HG03175 (cell line): ENCODE measurements around the gene BFAR.
"Not testable (repeated sequence)": the region's sequence is repeated elsewhere in the genome, so short reads cannot be mapped to it uniquely, and the experiment has no call there.

Source experiments
- ATAC-seq: cut with Tn5 transposase; IDR thresholded peaks from one replicate; pipeline ENCODE4 v1.9.1; 2021; ENCODE audit warnings: mild to moderate bottlenecking, moderate library complexity; ENCODE audit not compliant: unreplicated experiment

Gene BFAR

GRCh38 chr16:14635395-14636165 is 2.8 kb downstream of the BFAR start:
- ATAC-seq: no peak

GRCh38 chr16:14636179-14636950 is 3.6 kb downstream of the BFAR start:
- ATAC-seq: not testable (repeated sequence)

- ATAC-seq: not testable (repeated sequence)
Measured at GRCh38 chr16:14636951-14637240, 4.1 kb downstream of the BFAR start.

GRCh38 chr16:14640538-14640937 is 7.8 kb downstream of the BFAR start:
- no peak for ATAC-seq

- no peak for ATAC-seq
Measured at GRCh38 chr16:14641206-14641605, 8.5 kb downstream of the BFAR start.

GRCh38 chr16:14641926-14642325 is 9.2 kb downstream of the BFAR start:
- ATAC-seq: no peak

GRCh38 chr16:14649816-14650215 is 17.1 kb downstream of the BFAR start:
- no peak for ATAC-seq

GRCh38 chr16:14650629-14651028 is 17.9 kb downstream of the BFAR start:
- ATAC-seq: no peak

- no peak for ATAC-seq
Measured at GRCh38 chr16:14652726-14653125, 20.0 kb downstream of the BFAR start.

- ATAC-seq: no peak
Measured at GRCh38 chr16:14658063-14658462, 25.3 kb downstream of the BFAR start.

- ATAC-seq: no peak
Measured at GRCh38 chr16:14667347-14668266, 34.9 kb downstream of the BFAR start.

- no peak for ATAC-seq
Measured at GRCh38 chr16:14668556-14669223, 35.9 kb downstream of the BFAR start.

GRCh38 chr16:14669776-14670175 is 37.0 kb downstream of the BFAR start:
- ATAC-seq: no peak

- peak; percentile 69 for ATAC-seq
Measured at GRCh38 chr16:14672403-14672971, 39.7 kb downstream of the BFAR start.

GRCh38 chr16:14676633-14677032 is 43.9 kb downstream of the BFAR start:
- no peak for ATAC-seq

- no peak for ATAC-seq
Measured at GRCh38 chr16:14677627-14678026, 44.9 kb downstream of the BFAR start.

GRCh38 chr16:14678748-14679497 is 46.2 kb downstream of the BFAR start:
- ATAC-seq: no peak

GRCh38 chr16:14680396-14680795 is 47.6 kb downstream of the BFAR start:
- ATAC-seq: not testable (repeated sequence)

- no peak for ATAC-seq
Measured at GRCh38 chr16:14681115-14681514, 48.4 kb downstream of the BFAR start.

GRCh38 chr16:14682121-14682520 is 49.4 kb downstream of the BFAR start:
- no peak for ATAC-seq
